HG03139 (cell line): ENCODE results near the gene SOX6.
"Not testable (repeated sequence)": the region's sequence is repeated elsewhere in the genome, so short reads cannot be mapped to it uniquely, and the experiment has no call there.

Experiments
- ATAC-seq: cut with Tn5 transposase; IDR thresholded peaks from one replicate; pipeline ENCODE4 v1.9.1; 2021; ENCODE audit not compliant: unreplicated experiment

The SOX6 gene

DNA sequence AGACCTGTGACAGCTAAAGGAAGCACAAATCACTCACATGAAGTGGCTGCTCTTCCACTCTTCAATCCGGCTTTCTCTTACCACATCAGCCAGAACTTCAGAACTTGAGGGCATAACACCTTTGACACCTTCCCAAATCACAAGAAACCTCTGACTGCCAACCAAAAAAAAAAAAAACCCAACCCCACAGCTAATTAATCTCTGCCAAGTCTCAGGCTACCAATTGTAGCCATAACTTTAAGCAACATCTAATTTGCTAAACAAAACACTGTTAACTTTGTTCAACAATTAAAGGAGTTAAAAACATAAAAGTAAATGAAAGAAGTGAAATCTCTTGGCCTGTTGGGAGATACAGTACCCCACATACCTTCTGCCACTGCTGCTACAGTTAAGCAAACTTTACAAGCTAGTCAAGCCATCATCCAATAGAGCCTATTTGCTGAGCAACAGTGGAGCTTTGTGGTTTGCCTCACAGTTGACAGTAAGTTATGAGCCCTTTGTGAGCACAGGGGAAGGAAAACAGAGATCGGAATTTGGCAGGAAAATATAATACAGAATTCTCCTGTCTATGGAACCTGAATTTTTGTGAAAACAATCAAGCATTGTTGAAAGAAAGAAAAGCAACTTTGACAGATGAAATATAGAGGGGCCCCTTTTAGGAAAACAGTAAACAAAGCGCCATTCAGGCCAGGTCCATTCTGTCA is at the start of gene SOX6:
SOX6 (minus strand) TSS at position 490 of the 704 bp plus-strand sequence. CDS start 15,298 bp downstream, outside the sequence.
- ATAC-seq = no peak

- no peak for ATAC-seq
Observed at GRCh38 chr11:16404781-16405285, 48.5 kb upstream of the SOX6 start.

DNA sequence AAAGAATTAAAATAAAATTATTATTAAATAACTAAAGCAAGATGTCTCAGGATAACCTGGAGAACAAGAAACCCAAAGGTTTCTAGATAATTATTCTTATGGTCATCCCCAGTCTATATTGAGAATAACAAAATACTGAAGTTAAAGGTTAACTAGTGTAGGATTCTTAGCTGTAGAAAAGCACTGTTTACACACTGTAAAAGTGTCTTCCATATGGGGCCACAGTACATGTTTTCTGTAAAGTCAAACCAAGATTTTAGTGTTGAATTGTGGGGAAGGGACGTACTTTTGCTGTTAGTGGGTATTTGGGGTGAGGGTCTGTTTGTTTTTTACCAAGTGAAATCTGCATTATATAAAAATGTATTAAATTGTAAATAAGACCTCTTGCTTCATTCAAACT is 47.5 kb upstream of the SOX6 start:
- no peak for ATAC-seq

DNA sequence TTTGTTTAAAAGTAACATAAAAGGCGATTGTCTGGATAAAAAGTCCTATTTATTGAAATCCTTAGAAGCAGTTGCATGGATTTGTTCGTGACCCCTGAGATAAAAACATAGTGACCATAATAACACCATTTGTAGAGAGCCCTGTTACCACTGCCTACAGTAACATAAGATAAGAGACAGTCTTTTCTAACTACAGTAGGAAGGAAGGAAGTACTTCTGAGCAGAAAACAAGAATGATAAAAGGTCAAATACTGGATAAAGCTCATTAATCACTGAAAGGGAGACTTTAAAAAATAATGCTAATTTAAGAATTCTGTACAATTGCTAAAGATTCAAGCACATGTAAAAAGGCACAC is 47.1 kb upstream of the SOX6 start:
- no peak for ATAC-seq

GRCh38 chr11:16402654-16403447 is 46.5 kb upstream of the SOX6 start:
- ATAC-seq = no peak

DNA sequence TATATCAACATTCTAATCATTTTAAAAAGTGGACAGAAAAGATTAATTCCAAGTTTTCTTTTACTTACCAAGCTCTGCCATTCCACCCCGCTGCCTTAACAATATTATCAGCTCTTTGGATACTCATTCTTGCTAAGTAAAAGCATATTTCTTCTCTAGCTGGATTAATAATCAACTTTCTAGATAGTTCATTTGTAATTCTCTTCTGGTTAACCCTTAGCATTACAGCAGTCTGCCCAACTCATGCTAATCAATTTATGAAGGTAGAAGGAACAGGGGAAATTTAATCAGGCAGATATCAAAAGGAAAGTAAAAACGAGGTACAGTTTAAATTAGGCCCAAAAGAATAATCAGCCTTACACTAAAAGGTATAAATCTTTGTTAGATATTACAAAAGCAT is 41.0 kb upstream of the SOX6 start:
- ATAC-seq = no peak

GRCh38 chr11:16395601-16396000 is 39.3 kb upstream of the SOX6 start:
- ATAC-seq = no peak

GRCh38 chr11:16394947-16395346 is 38.6 kb upstream of the SOX6 start:
- no peak for ATAC-seq

GRCh38 chr11:16393340-16393739 is 37.0 kb upstream of the SOX6 start:
- no peak for ATAC-seq

DNA sequence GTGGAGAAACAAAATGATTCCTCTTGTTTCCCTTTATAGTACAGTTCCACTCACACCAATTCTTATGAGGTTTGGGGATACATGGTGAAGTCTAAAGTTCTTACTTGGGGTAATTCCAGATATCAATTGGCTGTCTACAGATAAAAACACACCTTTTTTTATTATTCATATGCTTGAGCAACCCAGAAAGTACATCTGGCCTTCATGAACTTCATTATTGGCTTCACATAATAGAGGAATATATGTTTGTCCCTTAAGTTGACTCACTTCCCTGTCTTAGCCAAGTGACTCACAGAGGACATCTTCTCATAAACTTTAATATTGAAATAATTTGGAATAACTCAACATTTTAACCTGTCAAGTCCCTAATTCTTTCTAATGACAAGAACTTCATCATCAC is 36.3 kb upstream of the SOX6 start:
- ATAC-seq = no peak

DNA sequence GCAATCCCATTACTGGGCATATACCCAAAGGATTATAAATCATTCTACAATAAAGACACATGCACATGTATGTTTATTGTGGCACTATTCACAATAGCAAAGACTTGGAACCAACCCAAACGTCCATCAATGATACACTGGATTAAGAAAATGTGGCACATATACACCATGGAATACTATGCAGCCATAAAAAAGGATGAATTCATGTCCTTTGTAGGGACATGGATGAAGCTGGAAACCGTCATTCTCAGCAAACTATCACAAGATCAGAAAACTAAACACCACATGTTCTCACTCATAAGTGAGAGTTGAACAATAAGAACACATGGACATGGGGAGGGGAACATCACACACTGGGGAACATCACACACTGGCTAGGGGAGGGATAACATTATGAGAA is 34.5 kb upstream of the SOX6 start:
- not testable (repeated sequence) for ATAC-seq

DNA sequence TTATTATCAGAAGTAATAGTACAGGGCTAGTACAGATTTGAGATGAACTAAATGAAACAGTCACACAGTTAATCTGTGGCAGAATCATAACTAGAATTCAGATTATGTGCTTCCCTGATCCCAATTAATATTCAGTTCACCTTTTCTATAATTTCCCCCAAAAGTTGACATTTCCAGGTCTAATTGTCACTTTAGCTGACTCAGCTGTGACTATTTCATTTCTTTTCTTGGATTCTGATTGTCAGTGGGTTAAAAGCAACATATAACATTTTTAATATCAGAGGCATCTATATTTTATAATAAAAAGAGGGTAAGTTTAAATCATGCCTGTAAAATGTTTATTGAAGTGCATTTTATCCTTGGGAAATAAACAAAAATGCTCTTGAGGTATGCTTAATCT is 28.8 kb upstream of the SOX6 start:
- ATAC-seq = no peak

DNA sequence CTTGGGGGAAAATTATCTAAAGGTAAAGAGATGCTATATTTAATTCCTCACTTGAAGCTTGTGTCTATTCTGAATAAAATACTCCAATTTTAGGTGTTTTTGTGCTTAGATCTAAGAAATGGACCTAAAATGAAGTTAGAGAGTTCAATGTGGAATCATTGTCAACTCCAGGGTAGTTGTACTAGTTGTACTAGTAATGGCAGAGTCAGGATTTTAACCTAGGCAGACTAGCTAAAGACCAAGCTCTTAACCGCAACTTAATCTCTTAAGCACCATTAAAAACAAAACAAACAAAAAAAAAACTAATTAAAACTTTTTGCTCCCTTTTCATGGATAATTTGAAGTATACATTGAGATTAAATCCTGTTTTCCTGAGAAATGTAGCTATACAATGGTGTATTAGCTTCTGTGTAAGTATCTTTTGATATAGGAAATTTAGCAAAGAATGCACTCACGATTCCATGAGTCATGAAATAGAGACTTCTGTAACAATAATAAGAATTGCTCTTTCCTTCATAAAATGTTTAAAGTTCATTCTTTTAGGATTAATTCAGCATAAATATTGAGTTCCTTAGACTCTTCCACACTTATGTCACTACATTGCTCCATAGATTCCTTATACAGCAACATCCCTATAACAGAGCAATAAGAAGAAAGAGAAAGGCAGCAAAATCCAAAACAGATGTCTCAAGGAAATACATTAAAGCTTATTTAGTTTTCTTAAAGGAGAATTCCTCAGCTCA is 26.5 kb upstream of the SOX6 start:
- no peak for ATAC-seq

DNA sequence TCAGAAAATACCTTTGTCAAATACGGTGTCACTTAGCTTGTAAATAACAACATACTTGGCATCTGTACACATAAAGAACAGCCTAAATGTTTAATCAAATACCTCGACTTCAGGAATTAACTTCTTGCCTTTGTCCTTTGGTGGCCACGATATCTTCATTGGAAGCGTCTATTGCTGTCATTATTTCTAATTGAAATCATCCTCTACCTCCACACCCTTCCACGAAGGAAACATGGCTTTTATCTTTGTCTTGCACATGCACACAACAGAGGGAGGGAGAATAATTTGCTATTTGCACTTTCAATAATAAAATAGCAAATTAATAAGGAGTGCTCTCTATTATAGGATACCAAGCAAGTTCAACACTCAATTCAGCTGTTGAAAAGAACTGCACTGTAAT is 25.8 kb upstream of the SOX6 start:
- no peak for ATAC-seq

DNA sequence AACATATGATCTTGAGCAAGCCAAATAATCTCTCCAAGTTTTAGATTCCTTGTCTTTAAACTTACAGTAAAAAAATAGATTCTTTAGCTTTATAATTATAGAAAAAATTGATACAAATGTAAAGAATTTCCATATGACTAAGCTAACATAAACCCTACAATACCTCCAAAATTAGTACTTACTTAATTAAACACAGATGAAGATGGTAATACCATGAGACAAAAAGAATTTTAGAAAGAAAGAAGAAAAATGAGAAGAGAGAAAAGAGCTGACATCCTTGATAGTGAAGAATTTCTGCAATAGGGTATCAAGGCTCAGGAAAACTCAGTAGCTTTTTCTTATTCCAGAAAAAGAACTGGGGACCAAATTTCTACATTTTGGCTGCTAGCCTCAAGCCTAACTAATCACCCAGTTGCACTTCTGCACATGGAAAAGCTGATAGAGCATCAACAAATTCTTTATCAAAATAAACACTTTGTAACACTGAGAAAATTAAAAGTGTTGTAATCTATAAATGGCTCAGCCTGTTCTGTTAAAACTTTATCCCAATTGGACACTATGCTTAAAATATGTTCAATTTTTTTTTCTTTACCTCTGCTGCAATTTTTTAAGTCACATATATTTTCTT is 24.7 kb upstream of the SOX6 start:
- ATAC-seq = no peak

DNA sequence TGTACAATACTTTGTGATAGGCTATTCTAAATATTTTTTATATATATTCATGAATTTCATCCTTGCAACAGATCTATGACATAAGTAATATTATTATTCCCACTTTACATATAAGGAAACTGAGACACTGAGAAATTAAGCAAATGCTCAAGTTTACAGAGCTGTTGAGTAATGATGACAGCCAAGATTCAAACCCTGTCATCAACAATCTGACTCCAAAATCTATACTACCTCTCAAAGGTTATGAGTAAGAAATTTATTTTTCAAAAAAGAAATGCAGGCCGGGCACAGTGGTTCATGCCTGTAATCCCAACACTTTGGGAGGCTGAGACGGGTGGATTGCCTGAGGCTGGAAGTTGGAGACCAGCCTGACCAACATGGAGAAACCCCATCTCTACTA is 22.6 kb upstream of the SOX6 start:
- no peak for ATAC-seq

GRCh38 chr11:16377746-16378145 is 21.4 kb upstream of the SOX6 start:
- ATAC-seq = no peak

GRCh38 chr11:16375664-16376063 is 19.3 kb upstream of the SOX6 start:
- ATAC-seq = not testable (repeated sequence)

- no peak for ATAC-seq
Observed at GRCh38 chr11:16373768-16374167, 17.4 kb upstream of the SOX6 start.

GRCh38 chr11:16372355-16372754 is 16.0 kb upstream of the SOX6 start:
- ATAC-seq = no peak

GRCh38 chr11:16367252-16367651 is 10.9 kb upstream of the SOX6 start:
- no peak for ATAC-seq
